RWPE2 (cell line): Measurements from ENCODE around the gene ATG2B.

Experiments used
- ATAC-seq: fragments of 200-7000 bp; cut with Tn5 transposase; 3 replicates; pipeline ENCODE4 v1.9.1; 2021; ENCODE audit warnings: low read depth
- DNase-seq: peaks from one replicate; pipeline ENCODE4 v3.0.0-alpha.2; 2020; ENCODE audit warnings: low spot score
- H3K27ac ChIP-seq: fragments of 450-650 bp; 2 replicates; pipeline ENCODE4 v1.5.1; 2017; ENCODE audit warnings: mild to moderate bottlenecking; ENCODE audit not compliant: poor library complexity, severe bottlenecking
- H3K27me3 ChIP-seq: fragments of 250-450 bp; sonication (Bioruptor Pico); 2 replicates; pipeline ENCODE4 v1.5.1; 2021; ENCODE audit warnings: mild to moderate bottlenecking, moderate library complexity; ENCODE audit not compliant: insufficient read depth, poor library complexity, severe bottlenecking
- H3K36me3 ChIP-seq: fragments of 250-450 bp; sonication (Bioruptor Pico); 2 replicates; pipeline ENCODE4 v1.5.1; 2020; ENCODE audit warnings: low read depth, mild to moderate bottlenecking, moderate library complexity
- H3K4me1 ChIP-seq: fragments of 250-450 bp; sonication (Bioruptor Pico); 2 replicates; pipeline ENCODE4 v1.5.1; 2021; ENCODE audit warnings: mild to moderate bottlenecking, moderate library complexity; ENCODE audit not compliant: insufficient read depth, poor library complexity, severe bottlenecking
- H3K4me3 ChIP-seq: fragments of 250-450 bp; sonication (Bioruptor Pico); 2 replicates; pipeline ENCODE4 v1.5.1; 2021; ENCODE audit warnings: mild to moderate bottlenecking, moderate library complexity; ENCODE audit not compliant: severe bottlenecking
- H3K9me3 ChIP-seq: fragments of 250-450 bp; sonication (Bioruptor Pico); 2 replicates; pipeline ENCODE4 v1.5.1; 2021; ENCODE audit warnings: mild to moderate bottlenecking, moderate library complexity; ENCODE audit not compliant: severe bottlenecking
- CTCF ChIP-seq: fragments of 450-650 bp; IDR thresholded peaks from one replicate; pipeline ENCODE4 v1.5.1; 2017; ENCODE audit warnings: mild to moderate bottlenecking, moderate library complexity; ENCODE audit not compliant: poor library complexity, severe bottlenecking

ATG2B gene

GRCh38 chr14:96398921-96399320, 35.8 kb upstream of the ATG2B start:
- H3K27ac ChIP-seq, result no peak overlapping the region
- no peaks in the 10 kb centered on the region for H3K4me1 ChIP-seq
- ATAC-seq, result no peak
- no peak overlapping the region for H3K4me3 ChIP-seq
- no peak for TF ChIP-seq CTCF
- no peak for DNase-seq
- H3K9me3 ChIP-seq, result no peaks in the 10 kb centered on the region
- no peaks in the 10 kb centered on the region for H3K27me3 ChIP-seq
- no peaks in the 10 kb centered on the region for H3K36me3 ChIP-seq

- no peak for ATAC-seq
- no peak for DNase-seq
- no peaks in the 10 kb centered on the region for H3K4me1 ChIP-seq
- no peak for TF ChIP-seq CTCF
- no peaks in the 10 kb centered on the region for H3K9me3 ChIP-seq
- H3K27me3 ChIP-seq, result no peaks in the 10 kb centered on the region
- H3K27ac ChIP-seq, result no peak overlapping the region
- H3K4me3 ChIP-seq, result no peak overlapping the region
- H3K36me3 ChIP-seq, result no peaks in the 10 kb centered on the region
Measured at GRCh38 chr14:96398432-96398831, 35.3 kb upstream of the ATG2B start.

DNA sequence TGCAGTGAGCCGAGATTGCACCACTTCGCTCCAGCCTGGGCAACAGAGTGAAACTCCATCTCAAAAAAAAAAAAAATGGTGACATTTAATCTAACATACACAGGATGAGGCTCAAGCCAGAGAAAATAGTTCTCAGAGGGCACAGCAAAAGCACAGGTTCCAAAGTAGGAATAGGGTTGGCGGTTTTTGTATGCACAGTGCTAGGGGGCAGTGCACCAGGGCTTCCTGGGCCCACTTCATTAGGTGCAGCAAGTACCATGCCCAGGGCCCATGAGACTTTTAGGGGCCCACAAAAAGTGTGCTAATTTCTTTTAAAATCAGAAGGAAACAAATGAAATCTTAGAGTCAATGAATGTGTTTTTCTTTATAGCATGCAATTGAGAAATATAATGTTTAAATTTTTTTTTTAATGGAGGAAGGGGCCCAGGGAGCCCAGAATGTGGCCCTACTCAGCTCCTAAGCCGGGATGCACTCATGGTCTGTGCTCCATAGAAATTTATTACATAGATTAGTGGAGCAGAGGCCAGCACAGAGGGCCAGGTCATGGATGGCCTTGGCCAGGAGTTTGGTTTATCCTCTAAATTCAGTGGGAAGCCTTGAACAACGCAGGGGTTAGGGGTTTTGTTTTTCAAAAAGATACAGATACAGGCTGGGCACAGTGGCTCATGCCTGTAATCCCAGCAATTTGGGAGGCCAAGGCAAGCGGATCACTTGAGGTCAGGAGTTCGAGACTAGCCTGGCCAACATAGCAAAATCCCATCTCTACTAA, 31.1 kb upstream of the ATG2B start:
- Histone ChIP-seq H3K4me1 (peaks cover 3% of the 10 kb centered on the region), H3K36me3 (no peaks in the 10 kb centered on the region), H3K9me3 (no peaks in the 10 kb centered on the region), H3K27me3 (peaks cover 3% of the 10 kb centered on the region), H3K27ac (no peak overlapping the region), H3K4me3 (no peak overlapping the region)
- ATAC-seq (no peak), DNase-seq (no peak)
- TF ChIP-seq CTCF, result no peak

DNA sequence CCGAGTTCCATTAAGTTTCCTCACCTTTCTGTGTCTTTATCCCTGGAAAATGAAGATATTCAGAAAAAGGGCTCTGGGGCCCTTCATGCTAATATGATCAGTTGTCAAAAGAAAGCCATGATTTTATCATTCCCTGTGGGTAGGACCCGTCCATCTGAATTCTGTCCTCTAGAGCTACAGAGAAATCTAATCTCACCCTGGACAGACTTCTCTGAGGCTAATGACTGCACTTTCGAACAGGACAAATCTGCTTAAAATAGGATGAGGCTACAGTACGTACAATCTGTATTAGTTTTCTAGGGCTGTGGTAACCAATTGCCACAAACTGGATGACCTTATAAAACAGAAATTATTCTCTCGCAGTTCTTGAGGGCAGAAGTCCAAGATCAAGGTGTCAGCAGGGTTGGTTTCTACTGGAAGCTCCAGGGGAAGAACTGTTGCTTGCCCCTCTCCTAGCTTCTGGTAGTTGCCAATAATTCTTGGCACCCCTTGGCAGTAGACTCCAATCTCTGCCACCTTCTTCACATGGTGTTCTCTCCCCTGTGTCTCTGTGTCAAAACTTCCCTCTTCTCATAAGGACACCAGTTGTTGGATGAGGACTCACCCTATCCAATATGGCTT, 30.0 kb upstream of the ATG2B start:
- DNase-seq (no peak), ATAC-seq (no peak)
- no peaks in the 10 kb centered on the region for H3K36me3 ChIP-seq
- TF ChIP-seq CTCF, result no peak
- peaks cover 3% of the 10 kb centered on the region for H3K4me1 ChIP-seq
- no peaks in the 10 kb centered on the region for H3K9me3 ChIP-seq
- H3K4me3 ChIP-seq, result no peak overlapping the region
- H3K27me3 ChIP-seq, result peaks cover 3% of the 10 kb centered on the region
- H3K27ac ChIP-seq, result no peak overlapping the region
